HepG2 (cell line): ENCODE measurements around the gene PCBP1. TPM values are rescaled to one million over a fixed set of nuclear protein-coding genes. Genes with fewer than 3 reads are reported as not detected.
A peak's percentile ranks its signal among the peaks of the same experiment; 100 is the strongest.

Experiments used
- HOXA5 ChIP-seq: sonication (generic); formaldehyde crosslinking; IDR thresholded peaks from 2 replicates; pipeline ENCODE4 v1.4.0; 2020; ENCODE audit warnings: missing genetic modification reagents
- NFIB ChIP-seq: sonication (generic); formaldehyde crosslinking; IDR thresholded peaks from 2 replicates; pipeline ENCODE4 v1.9.0; 2021; ENCODE audit warnings: missing genetic modification reagents, mild to moderate bottlenecking, borderline replicate concordance
- RARA ChIP-seq: IDR thresholded peaks from 2 replicates; pipeline ENCODE4 v1.6.1; 2016; ENCODE audit warnings: missing genetic modification reagents, missing compliant biosample characterization
- THAP11 ChIP-seq: IDR thresholded peaks from 2 replicates; pipeline ENCODE4 v1.6.1; 2016; ENCODE audit warnings: missing biosample characterization, missing genetic modification reagents
- ZHX2 ChIP-seq, 2 experiments: sonication (generic) in 1 of 2; formaldehyde crosslinking in 1 of 2; IDR thresholded peaks; 2 replicates each; pipeline versions ENCODE4 v1.6.1 to v1.9.0; 2014 to 2022; ENCODE audit warnings: antibody characterized with exemption in 1 of 2, borderline replicate concordance in 1 of 2, inconsistent platforms in 1 of 2, low read depth in 1 of 2, missing genetic modification reagents in 1 of 2
- ZNF225 ChIP-seq: sonication (generic); formaldehyde crosslinking; IDR thresholded peaks from 2 replicates; pipeline ENCODE4 v1.4.0; 2020; ENCODE audit warnings: mild to moderate bottlenecking, missing genetic modification reagents
- ZNF329 ChIP-seq: sonication (generic); formaldehyde crosslinking; IDR thresholded peaks from 2 replicates; pipeline ENCODE4 v1.9.0; 2021; ENCODE audit warnings: low read depth, mild to moderate bottlenecking, missing genetic modification reagents
- ZNF512B ChIP-seq: sonication (generic); formaldehyde crosslinking; IDR thresholded peaks from 2 replicates; pipeline ENCODE4 v1.5.1; 2020; ENCODE audit warnings: missing genetic modification reagents, mild to moderate bottlenecking, borderline replicate concordance
- polyA plus RNA-seq, 8 experiments: library from polyadenylated mRNA; depleted of rRNA in 3 of 8; stranded (reverse) in 7 of 8; unstranded in 1 of 8; fragments of >200 nt; fragmentation: Illumina TruSeq in 4 of 8; extraction: Trizol in 4 of 8; gene quantifications; 2 replicates each; pipeline versions ENCODE4 v1.2.1 to v1.2.3, GENCODE V29; 2011 to 2016; ENCODE audit warnings: low read depth in 4 of 8, missing spikeins in 1 of 8, mixed read lengths in 1 of 8; ENCODE audit not compliant: insufficient read depth in 1 of 8
- total RNA-seq, 5 experiments: library from RNA; depleted of rRNA; stranded (reverse); fragments of >200 nt; fragmentation: Illumina TruSeq; extraction: Trizol; gene quantifications; 2 replicates each; pipeline ENCODE4 v1.2.3, GENCODE V29; 2016; ENCODE audit warnings: low read depth in 1 of 5

PCBP1 gene
- total and polyA plus RNA-seq, 2 of the 13 experiments (the other 11 are each of a cell fraction or from before 2014, with no cell fraction given), result 32.0 to 137 TPM

GRCh38 chr2:70104231-70105111, 17.2 kb downstream of the PCBP1 start (continued):
- TF ChIP-seq ZHX2 (IDR thresholded peaks at IDR 0.05; ENCODE audit: low read depth) (no peak), ZHX2 (CRISPR knock-in tag; IDR thresholded peaks at IDR 0.05; ENCODE audit: borderline replicate concordance) (peak; percentile 47; the same call in 1 of the 2 replicates), ZNF225 (no peak), THAP11 (CRISPR knock-in tag) (peak; percentile 73), ZNF329 (CRISPR knock-in tag) (no peak), ZNF512B (CRISPR knock-in tag) (no peak), HOXA5 (CRISPR knock-in tag) (no peak), NFIB (CRISPR knock-in tag) (no peak), RARA (CRISPR knock-in tag) (peak; percentile 29; the same call in 1 of the 2 replicates)
- TF ChIP-seq, all 625 proteins: peak for 104
